ENCODE results near the gene CAMSAP3. TPM values are rescaled to one million over a fixed set of nuclear protein-coding genes. Genes with fewer than 3 reads are reported as not detected.

The CAMSAP3 gene, protein sequence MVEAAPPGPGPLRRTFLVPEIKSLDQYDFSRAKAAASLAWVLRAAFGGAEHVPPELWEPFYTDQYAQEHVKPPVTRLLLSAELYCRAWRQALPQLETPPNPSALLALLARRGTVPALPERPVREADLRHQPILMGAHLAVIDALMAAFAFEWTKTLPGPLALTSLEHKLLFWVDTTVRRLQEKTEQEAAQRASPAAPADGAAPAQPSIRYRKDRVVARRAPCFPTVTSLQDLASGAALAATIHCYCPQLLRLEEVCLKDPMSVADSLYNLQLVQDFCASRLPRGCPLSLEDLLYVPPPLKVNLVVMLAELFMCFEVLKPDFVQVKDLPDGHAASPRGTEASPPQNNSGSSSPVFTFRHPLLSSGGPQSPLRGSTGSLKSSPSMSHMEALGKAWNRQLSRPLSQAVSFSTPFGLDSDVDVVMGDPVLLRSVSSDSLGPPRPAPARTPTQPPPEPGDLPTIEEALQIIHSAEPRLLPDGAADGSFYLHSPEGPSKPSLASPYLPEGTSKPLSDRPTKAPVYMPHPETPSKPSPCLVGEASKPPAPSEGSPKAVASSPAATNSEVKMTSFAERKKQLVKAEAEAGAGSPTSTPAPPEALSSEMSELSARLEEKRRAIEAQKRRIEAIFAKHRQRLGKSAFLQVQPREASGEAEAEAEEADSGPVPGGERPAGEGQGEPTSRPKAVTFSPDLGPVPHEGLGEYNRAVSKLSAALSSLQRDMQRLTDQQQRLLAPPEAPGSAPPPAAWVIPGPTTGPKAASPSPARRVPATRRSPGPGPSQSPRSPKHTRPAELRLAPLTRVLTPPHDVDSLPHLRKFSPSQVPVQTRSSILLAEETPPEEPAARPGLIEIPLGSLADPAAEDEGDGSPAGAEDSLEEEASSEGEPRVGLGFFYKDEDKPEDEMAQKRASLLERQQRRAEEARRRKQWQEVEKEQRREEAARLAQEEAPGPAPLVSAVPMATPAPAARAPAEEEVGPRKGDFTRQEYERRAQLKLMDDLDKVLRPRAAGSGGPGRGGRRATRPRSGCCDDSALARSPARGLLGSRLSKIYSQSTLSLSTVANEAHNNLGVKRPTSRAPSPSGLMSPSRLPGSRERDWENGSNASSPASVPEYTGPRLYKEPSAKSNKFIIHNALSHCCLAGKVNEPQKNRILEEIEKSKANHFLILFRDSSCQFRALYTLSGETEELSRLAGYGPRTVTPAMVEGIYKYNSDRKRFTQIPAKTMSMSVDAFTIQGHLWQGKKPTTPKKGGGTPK
- not detected for total RNA-seq
- long read RNA-seq, donor 1 = 0 reads
- long read RNA-seq, donor 2 = 0 reads

DNA sequence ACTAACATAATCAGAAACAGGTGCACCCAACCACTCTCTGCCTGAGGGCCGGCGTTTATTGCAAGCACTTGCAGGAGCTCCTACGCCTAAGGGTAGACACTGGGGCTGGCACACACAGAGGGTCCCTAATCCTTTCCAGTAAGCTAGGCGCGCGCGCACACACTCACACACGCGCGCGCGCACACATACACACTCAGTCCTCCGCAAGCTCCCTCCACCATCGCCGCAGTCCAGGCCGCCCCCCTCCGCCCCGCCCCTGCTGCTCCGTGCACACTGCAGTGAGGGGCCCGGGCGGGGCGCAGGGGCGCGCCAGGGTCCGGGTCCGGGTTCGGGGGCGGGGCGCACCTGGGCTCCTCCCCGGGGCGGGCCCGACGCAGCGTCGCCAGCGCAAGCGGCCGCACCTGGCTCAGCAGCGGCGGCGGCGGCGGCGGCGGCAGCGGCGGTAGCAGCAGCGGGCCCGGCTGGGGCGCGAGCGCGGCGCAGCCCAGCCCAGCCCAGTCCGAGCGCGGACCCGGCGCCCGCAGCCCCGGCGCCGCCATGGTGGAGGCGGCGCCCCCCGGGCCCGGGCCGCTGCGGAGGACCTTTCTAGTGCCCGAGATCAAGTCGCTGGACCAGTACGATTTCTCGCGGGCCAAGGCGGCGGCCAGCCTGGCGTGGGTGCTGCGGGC lies at the start of gene CAMSAP3:
Gene CAMSAP3, plus strand, starts transcription at position 398 of the 668 bp plus-strand sequence. Its CDS starts 140 bp downstream, at position 538.
- no peak for DNase-seq (ENCODE audit: low spot score)
- intact Hi-C loops (cut with DNase I) = no loop called here

DNA sequence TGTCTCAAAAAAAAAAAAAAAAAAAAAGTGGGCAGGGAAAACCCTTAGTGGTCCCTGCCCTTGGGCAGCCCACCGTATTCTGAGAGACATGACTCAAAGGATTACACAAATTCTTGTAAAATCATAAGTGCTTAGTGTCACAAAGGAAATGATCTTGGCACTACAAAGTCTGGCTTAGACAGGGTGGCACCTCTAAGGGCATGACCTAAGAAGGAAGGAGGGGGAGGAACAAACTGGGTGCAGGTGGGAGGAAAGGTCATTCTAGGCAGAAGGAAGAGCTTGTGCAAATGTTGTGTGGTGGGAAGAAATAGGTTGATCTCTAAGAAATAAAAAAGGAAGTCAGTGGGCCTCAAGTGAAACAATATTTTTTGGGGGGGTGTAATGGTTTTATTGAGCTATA lies 49.8 kb upstream of the CAMSAP3 start:
- DNase-seq (ENCODE audit: low spot score) = no peak
- intact Hi-C loops (cut with DNase I) = no loop called here

DNA sequence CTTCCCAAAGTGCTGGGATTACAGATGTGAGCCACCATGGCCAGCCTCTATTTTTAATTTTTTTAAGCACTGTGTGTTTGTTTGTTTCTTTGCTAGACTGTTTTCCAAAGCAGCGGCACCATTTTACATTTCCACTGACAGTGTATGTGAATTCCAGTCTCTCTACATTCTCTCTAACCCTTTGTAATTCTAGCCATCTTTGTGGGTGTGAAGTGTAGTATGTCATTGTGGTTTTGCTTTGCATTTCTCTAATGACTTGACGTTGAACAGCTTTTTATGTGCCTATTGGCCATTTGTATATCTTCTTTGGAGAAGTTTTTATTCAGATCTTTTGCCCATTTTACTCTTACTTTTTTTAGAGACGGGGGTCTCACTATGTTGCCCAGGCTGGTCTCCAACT lies 48.5 kb upstream of the CAMSAP3 start:
- intact Hi-C loops (cut with DNase I) = no loop called here

DNA sequence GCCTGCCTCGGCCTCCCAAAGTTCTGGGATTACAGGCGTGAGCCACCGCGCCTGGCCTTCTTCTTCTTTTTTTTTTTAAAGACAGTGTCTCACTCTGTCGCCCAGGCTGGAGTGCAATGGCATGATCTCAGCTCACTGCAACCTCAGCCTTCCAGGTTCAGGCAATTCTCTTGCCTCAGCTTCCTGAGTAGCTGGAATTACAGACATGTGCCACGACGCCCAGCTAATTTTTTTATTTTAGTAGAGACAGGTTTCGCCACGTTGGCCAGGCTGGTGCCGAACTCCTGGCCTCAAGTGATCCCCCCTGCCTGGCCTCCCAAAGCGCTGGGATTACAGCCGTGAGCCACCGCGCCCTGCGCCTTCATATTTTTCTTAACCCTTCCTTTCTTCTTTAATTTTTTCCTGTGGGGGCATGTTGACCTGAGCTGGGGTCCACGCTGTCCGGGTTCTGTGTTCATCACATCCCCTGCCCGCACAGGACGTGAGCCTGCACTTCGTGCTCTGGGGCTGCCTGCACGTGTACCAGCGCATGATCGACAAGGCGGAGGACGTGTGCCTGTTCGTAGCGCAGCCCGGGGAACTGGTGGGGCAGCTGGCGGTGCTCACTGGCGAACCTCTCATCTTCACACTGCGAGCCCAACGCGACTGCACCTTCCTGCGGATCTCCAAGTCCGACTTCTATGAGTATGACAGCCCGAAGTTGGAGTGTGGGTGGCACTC lies 46.1 kb upstream of the CAMSAP3 start:
- intact Hi-C loops (cut with DNase I) = no loop called here
- no peak for DNase-seq (ENCODE audit: low spot score)

More for the DNA sequence above, 48.5 kb upstream of the CAMSAP3 start:
- no peak for DNase-seq (ENCODE audit: low spot score)

DNA sequence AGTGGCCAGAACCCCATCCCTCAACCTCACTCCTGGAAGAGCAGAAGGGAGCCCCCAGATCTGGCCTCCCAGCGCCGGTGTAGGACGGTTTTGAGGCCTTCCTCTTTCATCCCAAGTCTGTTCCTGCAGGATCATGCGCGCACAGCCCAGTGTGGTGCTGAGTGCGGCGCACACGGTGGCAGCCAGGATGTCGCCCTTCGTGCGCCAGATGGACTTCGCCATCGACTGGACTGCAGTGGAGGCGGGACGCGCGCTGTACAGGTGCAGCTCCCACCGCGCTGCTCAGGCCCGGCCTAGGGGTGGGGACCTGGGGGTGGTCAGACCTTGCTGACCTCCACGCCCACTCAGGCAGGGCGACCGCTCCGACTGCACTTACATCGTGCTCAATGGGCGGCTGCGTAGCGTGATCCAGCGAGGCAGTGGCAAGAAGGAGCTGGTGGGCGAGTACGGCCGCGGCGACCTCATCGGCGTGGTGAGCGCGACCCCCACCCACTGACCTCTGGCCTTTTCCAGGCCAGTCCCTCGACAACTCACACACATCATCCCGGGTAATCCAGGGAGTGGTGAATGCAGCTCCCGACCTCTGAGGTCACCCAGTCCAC lies 45.4 kb upstream of the CAMSAP3 start:
- intact Hi-C loops (cut with DNase I) = no loop called here
- DNase-seq (ENCODE audit: low spot score) = no peak

DNA sequence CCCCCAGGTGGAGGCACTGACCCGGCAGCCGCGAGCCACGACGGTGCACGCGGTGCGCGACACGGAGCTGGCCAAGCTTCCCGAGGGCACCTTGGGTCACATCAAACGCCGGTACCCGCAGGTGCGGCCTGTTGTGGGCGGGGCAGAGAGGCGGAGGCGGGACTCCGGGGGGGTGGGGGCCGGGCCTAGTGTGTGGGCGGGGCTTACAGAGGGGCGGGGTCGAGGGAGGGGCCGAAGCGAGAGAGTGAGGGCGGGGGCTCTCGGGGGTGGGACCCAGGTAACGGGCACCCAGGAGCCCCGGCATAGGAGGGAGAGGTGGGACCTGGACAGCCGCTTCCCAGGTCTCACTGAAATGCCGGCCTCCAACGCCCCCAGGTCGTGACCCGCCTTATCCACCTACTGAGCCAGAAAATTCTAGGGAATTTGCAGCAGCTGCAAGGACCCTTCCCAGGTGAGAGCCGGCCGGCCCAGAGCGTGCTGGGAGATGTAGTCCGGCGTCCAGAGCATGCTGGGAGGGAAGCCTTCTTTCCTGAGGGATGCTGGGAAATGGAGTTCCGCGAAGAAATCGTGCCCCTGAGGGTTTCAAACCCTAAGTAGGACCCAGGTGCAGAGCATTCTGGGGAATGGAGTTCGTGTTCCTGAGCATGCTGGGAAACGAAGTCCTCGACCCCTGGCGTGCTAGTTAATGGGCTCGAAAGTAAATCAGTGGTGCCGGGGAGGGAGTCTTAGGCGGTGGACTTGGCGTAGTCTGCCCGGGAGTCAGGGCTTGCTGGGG lies 44.5 kb upstream of the CAMSAP3 start:
- intact Hi-C loops (cut with DNase I) = no loop called here
- DNase-seq (ENCODE audit: low spot score) = no peak

DNA sequence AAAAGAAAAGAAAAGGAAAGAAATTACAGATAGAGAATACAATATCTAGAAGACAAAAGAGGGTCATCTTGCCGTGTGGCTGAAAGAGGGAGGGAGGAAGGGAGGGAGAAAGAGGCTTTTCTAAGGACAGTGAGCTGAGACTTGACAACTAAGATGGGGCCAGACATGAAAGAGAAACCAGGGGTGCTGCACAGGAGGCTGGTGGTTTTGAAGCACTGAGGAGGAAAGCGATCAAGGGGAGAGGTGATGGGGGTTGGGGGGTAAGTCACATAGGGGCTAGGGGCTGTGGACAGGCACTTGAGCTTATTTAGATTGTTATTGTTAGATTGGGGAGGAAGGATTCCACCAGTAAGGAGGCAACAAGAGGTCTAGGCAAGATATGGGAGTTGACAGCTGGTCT lies 42.9 kb upstream of the CAMSAP3 start:
- intact Hi-C loops (cut with DNase I) = no loop called here

DNA sequence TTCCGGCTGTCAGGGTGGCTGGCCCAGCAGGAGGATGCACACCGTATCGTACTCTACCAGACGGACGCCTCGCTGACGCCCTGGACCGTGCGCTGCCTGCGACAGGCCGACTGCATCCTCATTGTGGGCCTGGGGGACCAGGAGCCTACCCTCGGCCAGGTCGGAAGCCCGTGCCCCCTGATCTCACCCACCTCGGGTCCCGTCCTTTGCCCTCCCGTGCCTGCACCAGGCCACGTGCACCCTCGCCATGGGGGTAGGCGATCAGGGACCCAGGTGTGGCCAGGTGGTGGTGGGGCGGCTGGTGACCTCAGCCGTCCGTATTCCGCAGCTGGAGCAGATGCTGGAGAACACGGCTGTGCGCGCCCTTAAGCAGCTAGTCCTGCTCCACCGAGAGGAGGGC lies 41.1 kb upstream of the CAMSAP3 start:
- intact Hi-C loops (cut with DNase I) = no loop called here
- no peak for DNase-seq (ENCODE audit: low spot score)

More for the DNA sequence above, 42.9 kb upstream of the CAMSAP3 start:
- DNase-seq (ENCODE audit: low spot score) = no peak

DNA sequence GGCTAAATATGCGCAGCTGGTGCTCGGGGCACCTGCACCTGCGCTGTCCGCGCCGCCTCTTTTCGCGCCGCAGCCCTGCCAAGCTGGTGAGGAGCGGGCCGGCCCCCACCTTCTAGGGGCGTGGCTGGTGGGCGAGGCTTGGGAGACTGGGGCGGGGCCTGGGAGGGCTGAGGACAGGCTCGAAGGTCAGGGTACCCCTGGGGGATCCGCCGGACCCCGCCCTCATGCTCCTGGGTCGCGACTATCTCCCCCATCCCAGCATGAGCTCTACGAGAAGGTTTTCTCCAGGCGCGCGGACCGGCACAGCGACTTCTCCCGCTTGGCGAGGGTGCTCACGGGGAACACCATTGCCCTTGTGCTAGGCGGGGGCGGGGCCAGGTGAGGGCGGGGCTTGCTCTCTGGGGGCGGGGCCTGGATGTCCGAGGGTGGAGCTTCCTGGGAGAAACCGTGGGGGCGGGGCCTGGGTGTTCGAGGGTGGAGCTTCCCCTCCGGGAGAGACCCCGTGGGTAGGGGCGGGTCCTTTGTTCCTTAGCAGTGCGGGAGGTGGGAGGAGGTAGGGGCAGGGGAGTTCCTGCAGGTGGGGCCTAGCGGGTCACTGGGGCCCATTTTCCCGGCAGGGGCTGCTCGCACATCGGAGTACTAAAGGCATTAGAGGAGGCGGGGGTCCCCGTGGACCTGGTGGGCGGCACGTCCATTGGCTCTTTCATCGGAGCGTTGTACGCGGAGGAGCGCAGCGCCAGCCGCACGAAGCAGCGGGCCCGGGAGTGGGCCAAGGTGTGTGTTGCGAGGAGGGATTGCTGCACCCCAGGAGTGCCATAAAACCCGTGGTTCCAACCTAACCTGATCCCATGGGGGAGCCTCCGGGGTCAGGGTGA lies 40.4 kb upstream of the CAMSAP3 start:
- no peak for DNase-seq (ENCODE audit: low spot score)
- intact Hi-C loops (cut with DNase I) = no loop called here

DNA sequence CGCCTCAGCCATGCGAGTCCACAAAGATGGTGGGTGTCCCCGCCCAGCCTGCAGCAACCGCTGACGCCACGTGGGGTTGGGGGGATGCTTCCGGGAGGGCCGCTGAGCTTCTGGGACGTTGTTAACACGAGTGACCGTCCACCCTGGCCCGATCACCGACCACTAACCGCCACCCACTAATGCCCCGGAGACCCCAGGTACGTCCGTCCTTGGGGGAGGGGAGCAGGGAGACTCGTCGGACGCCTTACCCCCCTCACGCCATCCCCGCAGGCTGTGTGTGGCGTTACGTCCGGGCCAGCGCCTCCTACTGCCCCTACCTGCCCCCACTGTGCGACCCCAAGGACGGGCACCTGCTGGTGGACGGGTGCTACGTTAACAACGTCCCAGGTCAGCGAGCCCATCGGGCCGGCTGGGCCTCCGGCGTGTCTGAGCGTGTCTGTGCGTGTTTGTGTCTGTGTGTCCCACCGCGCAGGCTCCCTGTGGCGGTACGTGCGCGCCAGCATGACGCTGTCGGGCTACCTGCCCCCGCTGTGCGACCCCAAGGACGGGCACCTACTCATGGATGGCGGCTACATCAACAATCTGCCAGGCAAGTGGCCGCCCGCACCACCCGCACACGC lies 38.9 kb upstream of the CAMSAP3 start:
- DNase-seq (ENCODE audit: low spot score) = no peak
- intact Hi-C loops (cut with DNase I) = no loop called here

DNA sequence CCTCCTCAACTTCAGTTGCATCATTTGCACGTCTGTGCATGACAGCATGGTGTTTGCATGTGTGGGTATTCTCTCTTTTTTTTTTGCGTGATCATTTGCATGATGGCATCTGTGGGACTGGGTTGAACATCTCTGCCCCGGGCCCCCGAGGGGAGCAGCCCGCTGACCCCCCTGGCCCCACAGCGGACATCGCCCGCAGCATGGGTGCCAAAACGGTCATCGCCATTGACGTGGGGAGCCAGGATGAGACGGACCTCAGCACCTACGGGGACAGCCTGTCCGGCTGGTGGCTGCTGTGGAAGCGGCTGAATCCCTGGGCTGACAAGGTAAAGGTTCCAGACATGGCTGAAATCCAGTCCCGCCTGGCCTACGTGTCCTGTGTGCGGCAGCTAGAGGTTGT lies 37.0 kb upstream of the CAMSAP3 start:
- DNase-seq (ENCODE audit: low spot score) = no peak
- intact Hi-C loops (cut with DNase I) = no loop called here

DNA sequence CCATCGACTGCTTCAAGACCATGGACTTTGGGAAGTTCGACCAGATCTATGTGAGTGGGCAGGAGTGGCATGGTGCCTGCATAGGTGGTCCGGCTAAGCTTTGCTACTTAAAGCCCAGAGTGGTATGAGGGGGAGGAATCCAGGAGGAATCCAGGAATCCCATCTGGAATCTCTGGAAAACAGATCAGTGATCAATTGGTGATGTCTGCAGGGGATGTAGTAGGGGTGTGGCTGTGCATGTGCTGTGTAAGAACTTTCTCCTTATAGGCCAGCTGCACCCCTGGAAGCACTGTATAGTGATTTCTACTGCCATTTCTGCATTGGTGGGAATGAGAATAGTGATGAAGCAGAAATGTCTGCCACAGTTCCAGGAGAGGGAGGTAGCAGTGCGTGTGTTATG lies 36.6 kb upstream of the CAMSAP3 start:
- no peak for DNase-seq (ENCODE audit: low spot score)
- intact Hi-C loops (cut with DNase I) = no loop called here

DNA sequence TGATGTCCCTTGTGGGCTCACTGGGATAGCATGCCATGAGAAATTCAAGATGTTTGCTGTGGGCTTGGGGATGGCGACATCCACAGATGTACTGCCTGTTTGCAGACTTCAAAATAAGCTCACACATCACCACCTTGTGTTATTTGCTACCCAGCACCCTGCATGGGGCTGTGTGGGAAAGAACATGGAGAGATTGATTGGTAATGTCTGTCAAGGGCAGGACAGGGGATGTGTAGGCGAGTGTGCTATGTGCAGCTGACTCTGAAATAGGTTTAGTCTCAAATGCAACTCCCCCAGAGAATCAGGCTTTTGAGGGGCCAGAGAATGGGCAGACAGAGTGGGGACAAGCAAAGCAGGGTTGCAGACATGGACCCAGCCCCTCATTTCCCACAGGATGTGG lies 35.4 kb upstream of the CAMSAP3 start:
- no peak for DNase-seq (ENCODE audit: low spot score)
- intact Hi-C loops (cut with DNase I) = no loop called here

DNA sequence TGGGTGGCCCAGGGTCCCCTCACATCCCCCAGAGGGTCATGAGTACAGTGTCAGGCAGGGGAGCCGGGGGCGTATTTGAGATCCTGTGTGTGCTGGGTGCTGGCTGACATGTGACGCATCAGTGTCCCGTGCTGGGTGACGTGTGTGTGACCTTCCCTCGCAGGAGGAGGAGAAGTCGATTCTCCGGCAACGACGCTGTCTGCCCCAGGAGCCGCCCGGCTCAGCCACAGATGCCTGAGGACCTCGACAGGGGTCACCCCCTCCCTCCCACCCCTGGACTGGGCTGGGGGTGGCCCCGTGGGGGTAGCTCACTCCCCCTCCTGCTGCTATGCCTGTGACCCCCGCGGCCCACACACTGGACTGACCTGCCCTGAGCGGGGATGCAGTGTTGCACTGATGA lies 34.3 kb upstream of the CAMSAP3 start:
- intact Hi-C loops (cut with DNase I) = no loop called here
- DNase-seq (ENCODE audit: low spot score) = no peak

DNA sequence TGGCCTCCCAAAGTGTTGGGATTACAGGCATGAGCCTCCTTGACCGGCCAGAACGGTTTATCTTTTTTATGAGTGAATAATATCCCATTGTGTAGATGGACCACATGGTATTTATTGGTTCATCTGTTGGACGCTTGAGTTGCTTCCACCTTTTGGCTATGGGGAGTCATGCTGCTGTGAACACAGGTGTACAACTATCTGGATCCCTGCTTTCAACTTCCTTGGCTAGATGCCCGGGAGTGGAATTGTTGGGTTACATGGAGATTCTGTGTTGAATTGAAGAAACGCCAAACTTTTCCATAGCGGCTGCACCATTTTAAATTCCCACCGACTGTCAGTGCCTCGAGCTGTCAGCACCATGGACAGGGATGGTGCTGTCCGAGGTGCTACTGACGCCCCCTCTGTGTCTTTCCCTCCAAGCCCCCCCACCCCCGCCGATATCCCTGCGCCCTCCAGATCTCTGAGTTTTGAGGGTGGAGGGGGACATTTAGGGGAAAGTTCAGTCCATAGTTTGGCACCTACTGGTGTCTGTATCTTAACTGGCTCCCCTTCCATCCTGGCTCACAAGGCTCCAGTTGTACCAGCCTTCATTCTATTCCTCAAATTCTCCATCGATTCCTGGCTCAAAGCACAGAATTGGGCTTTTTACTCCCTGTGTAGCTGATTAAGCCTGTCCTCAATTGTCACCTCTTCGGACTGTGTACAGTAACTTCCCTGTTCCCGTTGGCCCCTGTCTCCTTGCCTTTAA lies 32.8 kb upstream of the CAMSAP3 start:
- intact Hi-C loops (cut with DNase I) = no loop called here
- no peak for DNase-seq (ENCODE audit: low spot score)

Data from posterior vena cava (tissue), 2 donors.